Activated CD4-positive, alpha-beta T cell treated with anti-CD3 and anti-CD28 coated beads, Interleukin-10, Interleukin-2, amounts not matched to agents 100 ng/mL and 50 ng/mL, durations not matched to agents 16 hours and 8 hours (primary cell): ENCODE measurements around the gene NR3C2.
"Not testable (repeated sequence)": the region's sequence is repeated elsewhere in the genome, so short reads cannot be mapped to it uniquely, and the experiment has no call there.

ENCODE experiments used
- DNase-seq: peaks from one replicate; pipeline ENCODE4 v3.0.0-alpha.2; 2020

Gene NR3C2

GRCh38 chr4:148210661-148211060, 231.6 kb downstream of the NR3C2 start:
- DNase-seq: no peak

GRCh38 chr4:148207068-148207467, 235.1 kb downstream of the NR3C2 start:
- no peak for DNase-seq

GRCh38 chr4:148205476-148205875, 236.7 kb downstream of the NR3C2 start:
- DNase-seq: no peak

DNA sequence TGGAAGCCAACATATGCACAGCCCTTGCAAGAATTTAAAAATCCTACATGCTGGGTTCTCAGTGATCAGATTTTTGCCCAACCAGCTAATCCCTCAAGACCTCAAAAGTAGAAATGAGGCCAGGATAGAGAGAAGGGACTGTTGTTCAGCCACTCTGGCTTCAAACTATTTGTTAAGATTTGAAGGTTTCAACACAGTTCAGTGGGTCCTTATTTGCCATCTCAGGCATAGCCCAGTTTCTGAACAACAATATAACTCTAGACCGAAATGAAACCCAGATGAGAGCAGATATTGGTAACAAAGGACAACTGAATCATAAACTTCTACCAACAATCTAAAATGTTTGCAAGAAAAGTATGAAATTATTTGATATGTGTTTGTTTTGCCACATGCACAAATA, 237.3 kb downstream of the NR3C2 start:
- no peak for DNase-seq

DNA sequence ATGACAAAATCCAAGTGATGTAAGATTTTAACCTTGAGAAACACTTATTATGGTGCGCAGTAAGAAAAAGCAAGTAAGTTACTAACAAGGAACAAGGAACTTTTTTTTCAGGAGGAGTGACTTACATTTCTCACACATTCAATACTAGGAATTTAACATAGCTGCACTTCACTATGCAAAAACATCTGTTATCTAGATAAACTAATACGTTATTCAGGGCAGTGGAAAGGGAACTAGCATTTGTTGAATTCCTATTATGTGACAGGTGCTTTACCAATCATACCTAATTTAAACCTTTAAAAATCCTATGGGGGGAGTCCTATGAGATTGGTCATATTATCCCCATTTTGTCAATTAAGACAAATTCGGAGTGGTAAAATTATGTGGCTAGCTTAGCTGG, 238.0 kb downstream of the NR3C2 start:
- no peak for DNase-seq

DNA sequence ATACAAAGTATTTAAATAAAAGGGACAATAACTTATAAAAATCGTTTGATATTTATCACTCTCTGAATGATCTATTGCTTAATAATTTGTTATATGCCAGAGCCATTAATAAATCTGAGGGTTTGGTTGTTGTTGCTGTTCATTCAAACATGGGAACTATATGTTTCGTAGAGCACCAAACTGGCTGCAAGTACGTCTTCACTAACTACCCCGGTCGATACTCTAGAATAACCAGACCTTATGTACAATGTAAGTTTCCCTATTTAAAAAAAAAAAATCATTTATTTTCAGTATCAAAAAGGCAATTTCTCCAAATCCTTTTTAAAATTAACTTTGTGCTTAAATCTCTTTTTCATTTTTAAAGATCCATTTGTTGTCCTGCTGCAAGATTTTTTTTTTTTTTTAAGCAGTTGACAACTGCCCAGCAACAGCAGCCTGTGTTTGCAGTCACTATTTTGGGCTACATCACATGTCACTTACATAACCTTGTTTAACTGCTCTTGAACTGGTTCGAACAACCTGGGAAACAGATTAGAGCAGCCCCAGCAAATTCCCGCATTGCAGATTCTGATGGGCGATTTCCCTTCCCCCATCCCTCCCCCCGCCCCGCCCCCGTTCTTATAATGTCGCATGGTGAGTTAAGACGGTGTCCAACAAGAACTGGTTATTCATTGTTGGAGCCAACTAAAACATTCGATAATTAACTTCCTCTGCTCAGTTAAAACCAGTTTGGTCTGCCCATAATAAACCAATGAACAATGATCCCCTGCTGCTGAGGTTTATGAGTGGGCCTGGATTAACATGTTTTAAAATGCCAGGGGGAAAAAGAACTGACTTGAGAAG, 238.9 kb downstream of the NR3C2 start:
- no peak for DNase-seq

DNA sequence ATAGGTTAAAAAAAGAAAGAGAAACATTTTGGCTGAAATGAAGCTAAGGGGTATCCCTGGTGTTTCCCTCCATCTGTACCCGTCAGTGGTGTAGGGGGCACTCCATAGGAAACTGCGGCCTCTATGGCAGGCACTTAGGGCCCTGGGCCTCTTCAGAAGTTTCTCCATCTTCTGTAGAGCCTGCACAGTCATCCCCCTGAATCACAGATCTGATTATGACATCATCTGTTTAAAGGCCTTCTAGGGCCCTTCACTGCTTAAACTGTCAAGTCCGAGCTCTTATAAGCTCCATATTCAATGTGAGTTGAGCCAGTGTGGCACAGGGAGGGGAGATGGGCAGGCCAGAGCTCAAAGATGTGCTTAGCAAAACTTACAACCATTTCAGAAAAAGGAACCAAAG, 241.3 kb downstream of the NR3C2 start:
- DNase-seq: no peak

DNA sequence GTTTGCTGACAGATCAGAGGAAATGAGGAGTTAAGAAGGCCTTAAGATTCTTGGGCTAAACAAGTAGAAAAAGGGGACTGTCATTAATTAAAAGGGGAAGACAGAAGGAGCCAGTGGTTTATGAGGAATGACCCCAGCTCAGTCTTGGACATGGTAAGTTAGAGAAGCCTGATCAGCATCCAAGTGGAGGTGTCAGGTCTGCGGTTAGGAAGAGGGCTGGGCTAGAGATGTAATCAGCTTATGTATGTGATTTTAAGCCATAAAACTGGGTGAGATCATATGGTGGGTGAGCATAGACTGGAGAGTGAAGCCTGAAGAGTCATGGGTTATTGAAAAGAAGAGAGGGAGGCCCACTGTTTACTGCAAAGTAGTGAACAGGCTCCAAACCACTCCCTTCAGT, 246.1 kb downstream of the NR3C2 start:
- no peak for DNase-seq

GRCh38 chr4:148192526-148192925, 249.7 kb downstream of the NR3C2 start:
- no peak for DNase-seq

DNA sequence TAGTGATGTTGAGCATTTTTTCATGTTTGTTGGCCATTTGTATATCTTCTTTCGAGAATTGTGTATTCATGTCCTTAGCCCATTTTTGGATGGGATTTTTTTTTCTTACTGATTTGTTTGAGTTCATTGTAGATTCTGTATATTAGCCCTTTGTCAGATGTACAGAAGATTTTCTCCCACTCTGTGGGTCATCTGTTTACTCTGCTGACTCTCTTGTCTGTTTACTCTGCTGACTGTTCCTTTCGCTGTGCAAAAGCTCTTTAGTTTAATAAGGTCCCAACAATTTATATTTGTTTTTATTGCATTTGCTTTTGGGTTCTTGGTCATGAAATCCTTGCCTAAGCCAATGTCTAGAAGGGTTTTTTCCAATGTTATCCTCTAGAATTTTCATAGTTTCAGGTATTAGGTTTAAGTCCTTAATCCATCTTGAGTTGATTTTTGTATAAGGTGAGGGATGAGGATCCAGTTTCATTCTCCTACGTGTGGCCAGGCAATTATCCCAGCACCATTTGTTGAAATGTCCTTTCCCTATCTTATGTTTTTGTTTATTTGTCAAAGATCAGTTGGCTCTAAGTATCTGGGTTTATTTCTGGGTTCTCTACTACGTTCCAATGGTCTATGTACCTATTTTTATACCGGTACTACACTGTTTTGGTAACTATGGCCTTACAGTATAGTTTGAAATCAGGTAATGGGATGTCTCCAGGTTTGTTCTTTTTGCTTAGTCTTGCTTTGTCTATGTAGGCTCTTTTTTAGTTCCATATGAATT, 254.6 kb downstream of the NR3C2 start:
- not testable (repeated sequence) for DNase-seq

DNA sequence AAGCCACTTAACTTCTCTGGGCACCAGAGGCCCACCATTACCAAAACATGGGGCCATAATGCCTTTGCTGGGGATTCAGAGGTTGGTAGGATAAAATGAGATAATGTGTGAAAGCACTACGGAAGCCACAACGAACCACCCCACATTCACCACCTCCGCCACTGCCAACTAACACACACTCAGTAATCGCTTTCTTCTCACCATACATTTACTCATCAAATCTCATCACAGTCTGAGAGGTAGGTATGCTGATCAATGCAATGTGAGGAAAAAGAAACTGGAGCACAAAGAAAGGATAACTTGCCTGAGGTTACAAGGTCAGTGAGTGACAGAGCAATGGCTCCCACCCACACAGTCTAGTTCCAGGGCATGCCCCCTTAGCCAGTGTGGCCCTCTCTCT, 257.3 kb downstream of the NR3C2 start:
- DNase-seq: no peak

- DNase-seq: no peak
These were observed 259.8 kb downstream of the NR3C2 start for GRCh38 chr4:148182230-148182911.

DNA sequence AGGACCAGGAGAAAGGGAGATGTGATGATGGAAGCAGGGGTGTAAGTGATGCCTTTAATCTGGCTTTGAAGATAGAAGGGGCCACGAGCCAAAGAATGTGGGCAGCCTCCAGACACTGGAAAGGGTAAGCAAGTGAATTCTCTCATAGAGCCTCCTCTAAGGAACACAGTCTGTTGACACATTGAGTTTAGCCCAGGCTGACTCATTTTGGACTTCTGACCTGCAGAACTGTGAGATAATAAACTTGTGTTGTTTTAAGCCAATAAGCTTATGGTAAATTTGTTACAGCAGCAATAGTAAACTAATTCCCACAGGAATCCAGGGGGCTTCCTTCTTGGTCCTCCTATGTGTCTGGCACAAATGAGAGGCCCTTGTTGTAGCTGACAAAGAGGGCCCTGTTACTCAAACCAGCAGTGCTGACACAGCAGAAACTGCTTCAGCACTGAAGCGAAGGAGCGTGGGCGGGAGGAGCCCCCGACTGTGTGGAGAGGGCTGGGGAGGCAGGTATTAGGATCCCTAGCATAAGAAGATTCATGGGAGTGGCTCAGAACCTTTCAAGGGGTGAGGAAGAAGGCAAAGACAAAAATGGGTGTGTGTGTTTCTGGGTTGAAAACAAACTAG, 268.7 kb downstream of the NR3C2 start:
- no peak for DNase-seq

- DNase-seq: no peak
These were observed 270.6 kb downstream of the NR3C2 start for GRCh38 chr4:148171596-148171995.

- no peak for DNase-seq
These were observed 271.5 kb downstream of the NR3C2 start for GRCh38 chr4:148170408-148171365.

- no peak for DNase-seq
These were observed 276.1 kb downstream of the NR3C2 start for GRCh38 chr4:148166132-148166591.

DNA sequence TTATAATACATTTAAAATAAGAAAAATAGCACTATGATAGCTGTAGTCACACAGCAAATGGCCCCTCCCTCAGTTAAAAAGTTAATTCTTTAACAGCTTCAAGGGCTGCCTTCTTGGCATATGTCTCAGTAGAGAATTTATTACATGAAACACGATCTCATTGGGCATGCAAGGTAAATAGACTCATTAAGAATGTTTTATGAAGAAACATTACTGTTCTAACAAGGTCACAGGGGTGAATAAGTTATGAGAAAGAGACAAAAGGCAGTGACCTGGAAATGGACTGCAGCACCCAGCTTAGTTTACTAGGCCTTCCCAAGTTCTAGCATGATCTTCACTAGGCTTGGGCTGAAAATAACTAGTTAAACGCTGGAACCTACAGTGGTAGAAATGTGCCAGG, 277.7 kb downstream of the NR3C2 start:
- DNase-seq: no peak

- DNase-seq: no peak
These were observed 279.2 kb downstream of the NR3C2 start for GRCh38 chr4:148162991-148163390.

DNA sequence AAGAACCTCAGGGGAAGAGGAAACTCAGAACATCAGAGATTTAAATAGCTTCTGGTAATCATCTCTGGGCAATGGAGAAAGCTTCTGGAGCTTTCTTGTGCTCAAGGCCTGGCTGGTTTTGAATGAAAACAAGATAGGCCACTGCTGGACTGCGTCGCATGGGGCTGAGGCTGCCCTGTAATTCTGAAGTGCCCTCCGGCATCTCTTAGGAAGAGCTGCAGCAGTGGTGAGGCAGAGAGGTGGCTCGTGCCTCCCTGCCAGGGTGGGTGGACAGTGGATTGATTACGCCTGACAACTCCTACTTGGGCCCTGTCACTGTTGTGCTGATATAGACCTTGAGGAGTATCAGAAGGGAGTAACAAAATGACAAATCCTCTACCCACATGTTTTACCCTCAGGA, 279.7 kb downstream of the NR3C2 start:
- DNase-seq: no peak

DNA sequence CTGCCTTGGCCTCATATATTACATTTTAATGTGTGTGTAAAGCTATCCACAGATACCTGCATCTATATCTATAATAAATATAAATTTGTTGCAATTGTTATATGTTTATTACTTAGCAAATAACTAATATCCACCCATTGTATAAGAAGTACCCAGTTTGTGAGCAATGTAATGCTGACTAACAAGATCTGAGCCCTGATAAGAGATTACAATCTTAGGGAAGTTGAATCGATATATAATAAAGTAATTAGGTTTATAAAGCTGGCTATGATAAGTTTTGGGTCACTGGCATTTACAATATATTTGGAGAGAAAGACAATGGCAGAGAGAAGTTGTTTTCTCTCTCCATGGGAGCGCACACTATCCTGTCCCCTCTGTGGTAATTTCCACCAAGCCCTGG, 280.6 kb downstream of the NR3C2 start:
- no peak for DNase-seq

DNA sequence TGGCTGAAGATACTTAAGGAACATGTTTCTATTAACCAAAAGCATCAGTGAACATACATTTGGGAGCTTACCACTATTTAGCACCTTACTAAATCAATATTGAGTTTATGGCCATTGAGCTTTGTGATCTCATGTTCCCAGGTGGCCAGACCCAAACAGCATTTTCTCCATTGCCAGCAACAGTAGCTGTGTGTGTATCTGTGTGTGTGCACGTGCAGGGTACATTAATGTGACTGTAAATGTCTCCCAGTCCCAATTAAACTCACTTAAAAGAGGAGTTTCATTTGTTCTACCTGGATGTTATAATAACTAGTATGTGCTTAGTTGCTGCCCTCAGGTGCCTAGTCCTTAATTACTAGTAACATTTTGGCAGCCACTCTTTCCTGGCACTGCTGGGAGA, 282.4 kb downstream of the NR3C2 start:
- no peak for DNase-seq

GRCh38 chr4:148154769-148155168, 287.4 kb downstream of the NR3C2 start:
- no peak for DNase-seq
